Activated CD8-positive, alpha-beta memory T cell treated with anti-CD3 and anti-CD28 coated beads, Interleukin-2, amount 50 U/mL, for 48 hours (primary cell): ENCODE results near the gene EIF2S2.

ENCODE experiments used
- DNase-seq: peaks from one replicate; pipeline ENCODE4 v3.0.0-alpha.2; 2020

EIF2S2 gene

DNA sequence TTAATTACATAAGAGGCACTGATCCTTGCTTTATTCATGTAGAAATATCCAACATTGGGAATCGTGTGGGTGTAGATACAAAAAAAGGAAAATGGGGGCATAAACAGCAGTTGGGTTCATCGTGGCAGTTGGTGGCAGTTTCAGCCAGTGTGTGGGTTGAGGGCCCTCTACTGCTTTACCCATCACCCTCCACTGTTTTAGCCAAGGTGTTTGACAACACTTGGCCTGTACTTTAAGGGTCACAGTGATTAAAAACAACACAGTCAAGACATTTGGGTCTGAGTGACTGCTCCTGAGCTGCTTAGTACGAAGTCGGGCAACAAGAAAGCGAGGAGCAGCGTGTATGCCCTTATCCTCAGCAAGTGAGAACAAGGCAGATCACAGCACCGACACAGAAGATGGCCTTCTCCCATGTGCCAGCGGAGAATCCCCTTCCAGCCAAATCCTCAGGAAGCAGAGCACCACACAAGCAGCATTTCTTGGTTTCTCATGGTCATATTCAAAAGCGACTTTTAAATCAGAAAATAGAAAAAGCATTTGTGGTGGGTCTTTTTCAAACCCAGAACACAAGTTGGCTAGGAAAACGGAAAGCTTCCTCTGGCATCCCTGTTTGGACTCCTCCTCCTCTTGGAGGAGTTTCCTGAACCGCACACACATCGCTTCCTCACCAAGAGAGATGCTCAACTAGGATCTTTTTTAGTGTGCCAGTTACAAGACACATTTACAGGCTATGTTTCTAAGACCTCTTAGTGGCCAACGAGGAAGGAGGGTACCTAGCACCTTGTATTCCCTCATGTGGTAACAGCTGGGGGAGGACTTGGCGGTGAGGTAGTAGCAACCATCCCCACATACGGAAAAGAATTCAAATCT lies 23.5 kb downstream of the EIF2S2 start:
- DNase-seq: no peak

GRCh38 chr20:34085544-34086040 lies 26.5 kb downstream of the EIF2S2 start:
- DNase-seq: no peak

DNA sequence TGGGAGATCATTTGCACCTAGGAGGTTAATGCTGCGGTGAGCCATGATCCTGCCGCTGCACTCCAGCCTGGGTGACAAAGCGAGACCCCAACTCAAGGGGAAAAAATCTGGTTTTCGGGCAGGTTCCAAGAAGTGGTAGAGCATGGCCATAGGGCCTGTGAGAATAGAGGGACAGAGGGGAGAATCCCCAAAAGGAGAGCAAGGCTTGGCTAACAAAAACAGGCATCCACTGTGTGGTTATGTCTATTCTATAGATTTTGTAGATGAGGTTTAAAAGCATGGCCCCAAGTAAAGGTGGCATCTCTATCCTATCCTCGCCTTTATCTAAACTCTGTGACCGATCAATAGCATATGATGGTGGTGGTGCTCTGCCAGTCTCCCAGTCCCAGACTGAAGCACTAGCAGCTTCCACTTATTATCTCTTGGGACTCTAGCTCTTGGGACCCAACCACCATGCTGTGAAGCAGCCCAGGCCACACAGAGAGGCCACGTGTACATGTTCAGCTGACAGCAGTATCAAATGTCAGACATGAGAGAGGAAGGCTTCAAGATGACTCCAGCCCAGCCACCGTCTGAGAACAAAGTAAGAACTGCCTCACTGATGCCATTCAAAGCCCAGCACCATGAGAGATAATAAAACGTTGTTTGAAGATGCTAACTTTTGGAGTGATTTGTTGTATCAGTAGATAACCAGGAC lies 27.7 kb downstream of the EIF2S2 start:
- no peak for DNase-seq

- DNase-seq: no peak
Observed at GRCh38 chr20:34083781-34084180, 28.3 kb downstream of the EIF2S2 start.

DNA sequence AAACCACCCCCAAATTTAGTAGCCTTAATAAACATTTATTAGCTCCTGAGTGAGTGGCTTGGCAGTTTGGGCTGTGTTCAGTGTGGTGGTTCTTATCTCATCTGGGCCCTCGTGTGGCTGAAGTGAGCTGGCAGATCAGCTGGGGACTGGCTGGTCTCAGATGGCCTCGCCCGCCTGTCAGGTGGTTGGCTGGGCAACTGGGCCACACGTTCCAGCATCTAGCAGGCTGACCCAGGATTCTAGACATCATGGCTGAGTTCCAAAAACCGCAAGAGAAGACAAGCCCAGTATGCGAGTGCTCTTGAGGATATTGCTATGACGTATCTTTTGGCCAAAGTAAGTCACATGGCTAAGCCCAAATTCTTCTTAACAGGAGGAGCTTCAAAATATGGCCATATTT lies 28.9 kb downstream of the EIF2S2 start:
- DNase-seq: no peak

DNA sequence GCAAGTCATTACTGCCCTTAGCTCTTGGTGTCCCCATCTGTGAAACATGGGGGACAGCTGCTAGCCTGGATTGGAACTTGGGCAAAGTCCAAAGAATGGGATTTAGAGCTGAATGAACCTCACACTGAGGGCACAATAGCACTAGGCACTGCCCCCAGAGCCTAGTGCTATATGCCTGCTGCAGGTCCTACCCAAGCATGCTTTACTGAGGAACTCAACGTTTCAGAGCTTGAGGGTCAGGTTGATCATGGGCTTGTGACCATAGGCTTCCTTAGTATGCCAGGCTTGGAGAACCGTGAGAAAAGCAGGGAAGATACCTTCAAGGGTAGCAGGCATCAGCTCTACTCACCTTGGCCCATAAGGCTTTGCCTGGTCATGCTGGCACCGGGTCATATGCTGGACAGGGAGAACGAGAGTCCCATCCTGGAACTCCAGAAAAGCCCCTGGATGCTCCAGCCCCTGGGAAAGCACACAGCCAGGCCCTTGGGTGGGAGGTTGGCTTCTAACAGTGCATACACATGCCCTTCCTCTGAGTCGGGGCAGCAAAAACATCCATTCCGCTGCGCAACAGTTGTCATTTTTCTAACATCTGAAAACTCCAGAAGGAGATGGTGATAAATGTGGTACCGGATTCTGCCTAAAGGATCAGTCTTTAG lies 29.7 kb downstream of the EIF2S2 start:
- no peak for DNase-seq

GRCh38 chr20:34079818-34080217 lies 32.2 kb downstream of the EIF2S2 start:
- no peak for DNase-seq

GRCh38 chr20:34078540-34078939 lies 33.5 kb downstream of the EIF2S2 start:
- DNase-seq: no peak

- DNase-seq: no peak
Observed at GRCh38 chr20:34076952-34077351, 35.1 kb downstream of the EIF2S2 start.

- no peak for DNase-seq
Observed at GRCh38 chr20:34075647-34076046, 36.4 kb downstream of the EIF2S2 start.

GRCh38 chr20:34074101-34074760 lies 37.8 kb downstream of the EIF2S2 start:
- no peak for DNase-seq

DNA sequence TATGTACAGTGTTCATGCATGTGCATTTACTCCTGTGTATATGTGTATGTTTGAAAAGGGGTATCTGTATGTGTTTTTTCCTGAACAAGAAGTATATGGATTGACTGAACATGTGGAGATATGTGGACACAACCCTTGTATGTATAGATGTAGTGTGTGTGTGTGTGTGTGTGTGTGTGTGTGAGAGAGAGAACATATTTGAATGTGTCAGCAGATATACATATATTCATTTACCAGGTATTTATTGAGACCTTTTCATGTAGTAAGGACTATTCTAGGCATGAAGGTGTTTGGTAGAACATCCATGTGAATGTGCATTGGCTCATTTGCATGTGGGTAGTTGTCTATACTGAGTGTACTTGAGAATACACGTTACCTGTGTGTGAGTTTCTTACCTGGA lies 39.3 kb downstream of the EIF2S2 start:
- DNase-seq: no peak

DNA sequence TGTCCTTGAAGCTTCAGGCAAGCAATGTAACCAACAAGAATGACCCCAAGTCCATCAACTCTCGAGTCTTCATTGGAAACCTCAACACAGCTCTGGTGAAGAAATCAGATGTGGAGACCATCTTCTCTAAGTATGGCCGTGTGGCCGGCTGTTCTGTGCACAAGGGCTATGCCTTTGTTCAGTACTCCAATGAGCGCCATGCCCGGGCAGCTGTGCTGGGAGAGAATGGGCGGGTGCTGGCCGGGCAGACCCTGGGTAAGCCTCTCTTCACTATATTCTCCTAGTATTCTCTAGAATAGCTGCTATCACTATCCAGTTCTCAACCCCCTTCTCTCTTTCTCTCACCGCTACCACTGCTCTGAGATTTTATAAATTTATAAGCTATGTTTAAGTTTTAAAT lies 40.0 kb downstream of the EIF2S2 start:
- no peak for DNase-seq

DNA sequence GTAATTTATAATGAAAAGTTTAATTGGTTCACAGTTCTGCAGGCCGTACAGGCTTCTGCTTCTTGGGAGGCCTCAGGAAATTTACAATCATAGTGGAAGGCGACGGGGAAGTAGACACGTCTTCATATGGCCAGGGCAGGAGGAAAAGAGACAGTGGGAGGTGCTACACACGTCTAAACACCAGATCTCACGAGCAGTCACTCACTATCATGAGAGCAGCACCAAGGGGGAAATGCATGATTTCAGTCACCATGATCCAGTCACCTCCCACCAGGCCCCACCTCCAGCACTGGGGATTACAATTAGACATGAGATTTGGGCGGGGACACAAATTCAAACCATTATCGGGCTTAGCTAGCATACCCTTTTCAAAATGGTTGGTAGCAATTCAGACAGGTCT lies 41.2 kb downstream of the EIF2S2 start:
- no peak for DNase-seq

GRCh38 chr20:34070079-34070439 lies 42.0 kb downstream of the EIF2S2 start:
- no peak for DNase-seq

DNA sequence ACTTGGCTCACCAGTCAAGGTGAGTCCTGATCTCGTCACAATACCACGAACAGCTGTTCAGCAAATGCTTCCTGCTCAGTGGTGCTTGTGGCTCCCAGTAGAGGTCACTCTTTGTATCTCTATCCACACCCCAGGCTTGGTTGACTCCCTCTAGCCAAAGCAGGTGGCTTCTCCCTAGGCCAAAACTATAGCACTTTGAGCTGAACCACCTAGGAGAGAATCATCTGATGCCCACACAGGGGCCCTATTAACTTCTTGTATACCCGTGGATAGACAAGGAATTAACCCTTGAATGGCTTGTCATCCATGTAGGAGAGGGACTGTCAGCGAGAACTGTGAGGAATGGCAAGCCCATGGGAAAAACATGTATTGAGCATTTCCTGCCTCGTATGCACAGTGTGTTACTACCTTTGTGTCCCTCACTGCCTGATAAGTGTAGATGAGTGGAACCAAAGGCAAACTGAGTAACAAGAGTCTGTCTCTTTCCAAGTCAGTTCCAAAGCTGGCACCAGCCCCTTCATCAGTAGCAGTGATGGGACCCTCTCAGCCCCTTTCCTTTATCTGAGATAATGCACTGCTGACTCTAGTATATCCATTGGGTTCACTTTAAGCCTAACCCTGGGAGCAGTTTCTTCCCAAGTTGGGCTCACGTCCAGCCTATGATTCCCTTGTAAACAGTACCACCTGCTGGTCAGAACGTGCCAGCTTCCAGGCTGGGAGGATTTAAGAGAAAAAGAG lies 42.5 kb downstream of the EIF2S2 start:
- DNase-seq: peak; percentile 66

GRCh38 chr20:34068001-34068400 lies 44.0 kb downstream of the EIF2S2 start:
- DNase-seq: no peak

GRCh38 chr20:34066476-34067090 lies 45.5 kb downstream of the EIF2S2 start:
- no peak for DNase-seq

DNA sequence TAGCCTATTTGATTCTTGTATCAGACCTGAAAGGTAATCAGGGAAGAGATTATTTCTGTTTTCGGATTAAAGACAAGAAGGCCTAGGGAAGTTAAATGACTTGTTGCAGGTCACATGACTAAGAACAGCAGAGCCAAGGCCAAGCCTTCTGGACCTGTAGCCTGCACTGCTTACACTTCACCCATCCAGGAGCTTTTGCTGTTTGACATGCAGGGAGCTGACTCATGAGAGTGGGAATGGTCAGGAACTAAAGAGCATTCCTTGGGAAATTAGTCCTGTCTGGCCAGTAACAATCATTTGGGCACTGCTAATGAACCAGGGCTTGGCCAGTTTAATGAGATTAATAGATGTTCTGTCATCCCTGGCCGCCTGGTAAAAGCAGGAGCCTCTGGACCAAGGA lies 46.8 kb downstream of the EIF2S2 start:
- DNase-seq: no peak

DNA sequence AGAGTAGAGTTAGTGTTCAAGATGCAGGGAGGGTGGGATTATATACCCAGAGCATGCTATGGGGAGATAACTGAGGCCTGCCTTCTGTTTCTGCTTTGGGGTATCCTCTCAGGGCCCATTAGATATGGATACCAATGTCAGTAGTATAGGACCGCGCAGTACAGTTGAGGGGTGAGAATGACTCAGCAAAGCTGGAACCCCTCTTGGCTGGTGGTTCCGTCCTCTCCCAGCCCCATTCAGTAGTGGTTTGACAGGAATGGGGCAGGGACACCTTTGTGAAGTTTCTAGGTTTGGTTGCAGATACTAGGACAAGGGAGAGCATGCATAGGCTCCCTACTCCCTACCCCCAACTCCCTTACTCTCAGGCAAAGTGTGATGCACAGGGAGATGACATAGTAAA lies 47.8 kb downstream of the EIF2S2 start:
- no peak for DNase-seq

DNA sequence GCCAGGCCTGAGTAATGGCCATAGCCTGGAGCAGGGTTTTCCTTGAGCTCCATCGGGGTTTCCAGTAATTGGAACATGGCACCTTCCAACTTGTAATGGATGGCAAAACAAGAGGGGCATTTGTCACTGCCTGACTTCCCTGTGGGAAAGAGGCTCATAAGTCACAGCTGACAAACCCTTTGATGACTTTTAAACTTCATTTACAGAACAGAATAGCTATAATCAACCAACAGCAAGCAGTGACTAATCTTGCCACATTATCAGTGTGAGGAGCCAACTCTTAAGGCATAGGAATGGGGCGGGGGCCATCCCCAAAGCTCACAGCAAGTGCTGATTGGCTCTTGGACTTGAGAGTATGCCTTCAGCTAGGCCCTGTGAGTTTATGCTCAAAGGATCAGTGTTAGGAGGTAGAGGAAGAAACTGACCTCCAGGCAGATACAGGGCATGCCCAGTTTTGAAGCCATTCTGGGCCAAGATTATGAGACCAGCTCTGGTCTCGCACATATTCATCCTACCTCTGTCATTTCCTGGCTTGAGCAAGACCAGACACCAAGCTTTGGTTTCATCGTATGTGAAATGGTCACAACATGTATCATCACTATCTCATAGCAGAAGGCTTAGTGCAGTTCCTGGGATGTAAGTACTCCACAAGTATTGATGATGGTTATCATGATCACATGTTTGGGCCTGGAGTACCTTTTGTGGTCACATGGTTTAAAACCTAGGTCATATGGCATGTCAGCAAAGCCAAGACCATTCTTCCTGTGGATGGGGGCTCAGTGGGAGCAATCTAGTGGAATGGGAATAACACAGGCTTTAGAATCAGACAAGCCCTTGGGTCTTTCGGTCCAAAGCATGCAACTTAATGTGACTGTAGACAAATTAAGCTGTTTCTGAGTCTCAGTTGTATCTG lies 49.2 kb downstream of the EIF2S2 start:
- DNase-seq: no peak
